Right cardiac atrium (tissue), 5 donors: Measurements from ENCODE around the gene BCL7C. TPM values are rescaled to one million over a fixed set of nuclear protein-coding genes. Genes with fewer than 3 reads are reported as not detected.
A peak's percentile ranks its signal among the peaks of the same experiment; 100 is the strongest.

Source experiments
- ATAC-seq, 2 donors: fragments of 200-7000 bp; cut with Tn5 transposase; one replicate each; pipeline versions ENCODE4 v1.8.0 to v1.9.1; 2020; ENCODE audit warnings: moderate library complexity in 2 of 2, mild to moderate bottlenecking in 1 of 2
- DNase-seq, 3 donors: peaks; one replicate each; pipeline ENCODE4 v3.0.0-alpha.2; 2020
- H3K27ac ChIP-seq: one replicate; pipeline ENCODE4 v1.5.1; 2013; ENCODE audit warnings: mild to moderate bottlenecking, low read length, control low read depth, moderate library complexity
- H3K27me3 ChIP-seq: one replicate; pipeline ENCODE4 v1.6.1; 2013; ENCODE audit not compliant: control insufficient read depth, insufficient read depth
- H3K4me1 ChIP-seq: one replicate; pipeline ENCODE4 v1.6.1; 2013; ENCODE audit warnings: low read length; ENCODE audit not compliant: control insufficient read depth, insufficient read depth
- H3K4me3 ChIP-seq: one replicate; pipeline ENCODE4 v1.5.1; 2013; ENCODE audit warnings: low read length, control low read depth
- H3K9me3 ChIP-seq: one replicate; pipeline ENCODE4 v1.6.1; 2013; ENCODE audit warnings: low read length; ENCODE audit not compliant: control insufficient read depth
- WGBS: extraction: QIAGEN DNeasy Blood & Tissue Kit; methylation state at CpG from one replicate; pipeline ENCODE4 v1.1.7; 2013; 5-methylcytosine and 5-hydroxymethylcytosine counted together
- intact Hi-C, 4 donors: fragments of 100-400 bp; cut with DNase I; formaldehyde crosslinking; loops; one replicate each; pipeline versions ENCODE4 v1.11.0 to v1.14.0; 2022 to 2023
- polyA plus RNA-seq: library from polyadenylated mRNA; stranded (reverse); fragments of 200-250 nt; gene quantifications from one replicate; pipeline ENCODE4 v1.2.3, GENCODE V29; 2013
- total RNA-seq, 4 donors: library from RNA; stranded (reverse); fragmentation: NEBNext Ultra II Directional; extraction: Animal tissue kit (Norgen Biotek cat#: 25700); gene quantifications; one replicate each; pipeline ENCODE4 v1.2.1, GENCODE V29; 2021
- donor health status: healthy with polysubstance abuse.
- donor health status: DM: no; HTN: yes; CAD: no.
- donor health status: DM: no; HTN: no; CAD: no.
- donor health status: DM: no; HTN: yes; CAD: no; lungs with severe emphysema.
- donor health status: DM: yes; HTN: yes; CAD: no.

The BCL7C gene
- total and polyA plus RNA-seq, 5 donors: 20.6 to 31.7 (median 29.2) TPM

DNA sequence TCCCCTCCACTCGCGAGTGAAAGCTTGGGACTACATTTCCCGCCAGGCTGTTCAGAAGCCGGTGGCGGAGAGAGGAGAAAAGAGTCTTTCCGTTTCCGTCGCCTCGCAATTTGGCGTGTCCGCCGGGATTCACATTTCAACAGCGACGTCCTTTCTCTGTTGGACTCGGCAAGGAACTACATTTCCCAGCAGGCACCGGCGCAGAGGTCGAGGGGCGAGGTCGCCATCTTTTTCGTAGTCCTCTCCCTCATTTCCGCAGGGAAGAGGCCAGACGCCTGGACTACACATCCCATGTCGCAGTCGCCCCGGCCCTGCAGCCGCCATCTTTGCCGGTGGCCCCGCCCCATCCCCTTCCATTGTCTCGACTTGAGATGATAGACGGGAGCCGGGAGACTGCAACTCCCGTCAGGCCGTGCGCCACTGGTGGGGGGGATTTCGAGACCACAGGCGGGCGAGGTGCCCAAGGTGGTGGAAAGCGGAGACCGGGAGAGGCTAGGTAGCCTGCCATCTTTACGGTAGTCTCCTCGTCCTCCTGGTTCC, 28.6 kb upstream of the BCL7C start:
- Histone ChIP-seq H3K27me3 (no peaks in the 10 kb centered on the region), H3K4me1 (no peaks in the 10 kb centered on the region), H3K4me3 (peak overlapping the region; percentile 95), H3K9me3 (no peaks in the 10 kb centered on the region), H3K27ac (peak overlapping the region; percentile 94)
- under 1% methylated on average over 42 of the region's 42 CpGs for WGBS
- peak; percentile 100 for DNase-seq
- intact Hi-C loops: loop anchor here in 2 of 4 donors (5.0 to 10.0 kb wide), 2 partner anchors 78 to 80 kb away; no protein-coding TSS in a partner anchor
- peak; percentile 90 for ATAC-seq

DNA sequence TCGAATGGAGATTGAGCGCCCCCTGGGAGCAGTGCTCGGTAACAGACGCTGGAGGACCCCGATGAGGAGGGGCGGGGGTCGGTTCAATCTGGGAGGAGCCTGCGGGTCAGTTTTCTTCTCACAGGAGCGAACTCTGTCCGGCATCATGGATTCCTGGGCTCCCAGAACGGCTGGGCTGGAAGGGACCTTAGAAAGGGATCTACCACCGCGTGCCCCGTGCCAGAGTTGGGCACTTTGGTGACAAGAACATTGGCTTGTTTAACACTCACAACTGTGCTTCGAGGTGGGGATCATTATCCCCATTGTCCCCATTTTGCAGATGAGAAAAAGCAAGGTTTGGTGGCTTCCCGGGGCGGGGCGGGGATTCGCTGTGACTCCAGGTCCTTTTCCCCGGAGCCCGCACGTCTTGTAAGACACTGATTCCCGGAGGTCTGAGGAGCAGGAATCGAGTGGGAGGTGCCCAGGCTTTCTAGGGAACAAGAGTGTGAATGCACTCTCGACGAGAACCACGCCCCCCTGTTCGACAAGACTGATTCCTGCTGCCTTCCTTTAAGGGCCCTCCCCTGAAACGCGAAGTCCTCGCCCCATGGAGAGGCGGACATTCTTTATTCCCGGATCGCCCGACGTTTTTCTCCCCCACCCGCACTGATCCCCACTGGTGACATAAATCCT, 28.0 kb upstream of the BCL7C start:
- Histone ChIP-seq H3K9me3 (no peaks in the 10 kb centered on the region), H3K4me1 (no peaks in the 10 kb centered on the region), H3K27ac (peak overlapping the region; percentile 92), H3K4me3 (peak overlapping the region; percentile 71), H3K27me3 (no peaks in the 10 kb centered on the region)
- ATAC-seq (peak; percentile 11 to 30), DNase-seq (peak; percentile 89 to 96 (median 95))
- WGBS: 1% methylated on average over 37 of the region's 37 CpGs
- intact Hi-C loops: loop anchor here in 3 of 4 donors (2.0 to 10.0 kb wide), 3 partner anchors 77 to 80 kb away; no protein-coding TSS in a partner anchor

- Histone ChIP-seq H3K4me3 (peak overlapping the region; percentile 71), H3K27me3 (no peaks in the 10 kb centered on the region), H3K27ac (no peak overlapping the region), H3K4me1 (no peaks in the 10 kb centered on the region), H3K9me3 (no peaks in the 10 kb centered on the region)
- intact Hi-C loops: loop anchor here in 3 of 4 donors (2.0 to 10.0 kb wide), 3 partner anchors 77 to 79 kb away; no protein-coding TSS in a partner anchor
- ATAC-seq (no peak), DNase-seq (no peak)
- WGBS: 29% methylated on average over 6 of the region's 6 CpGs
These were observed 27.5 kb upstream of the BCL7C start for GRCh38 chr16:30921459-30921747.

DNA sequence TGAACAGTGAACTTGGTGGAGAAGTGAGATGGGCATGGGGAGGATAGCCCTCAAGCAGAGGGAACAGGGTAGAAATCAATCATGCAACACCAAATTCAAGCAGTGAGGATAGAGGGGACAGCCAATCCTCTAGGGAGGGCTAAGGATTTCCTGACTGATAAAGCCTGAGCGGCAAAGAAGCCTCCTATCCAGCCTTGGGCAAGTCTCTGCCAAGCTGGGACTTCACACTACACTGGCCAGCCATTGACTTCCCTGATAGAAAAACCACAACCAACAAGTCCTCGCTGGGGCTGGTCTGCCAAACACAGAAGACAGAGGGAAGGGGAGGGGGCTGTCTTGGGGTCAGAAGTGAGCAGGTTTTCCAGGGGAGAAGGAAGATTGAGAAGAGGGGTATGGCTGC, 27.0 kb upstream of the BCL7C start:
- no peaks in the 10 kb centered on the region for H3K4me1 ChIP-seq
- H3K4me3 ChIP-seq: no peak overlapping the region
- DNase-seq (peak in 1 of 3 donors; percentile 40), ATAC-seq (no peak)
- no peaks in the 10 kb centered on the region for H3K27me3 ChIP-seq
- intact Hi-C loops: loop anchor here in 3 of 4 donors (2.0 to 10.0 kb wide), 3 partner anchors 76 to 79 kb away; no protein-coding TSS in a partner anchor
- H3K27ac ChIP-seq: no peak overlapping the region
- no peaks in the 10 kb centered on the region for H3K9me3 ChIP-seq
- WGBS: 55% methylated on average over 2 of the region's 2 CpGs

- H3K27me3 ChIP-seq: no peaks in the 10 kb centered on the region
- H3K27ac ChIP-seq: no peak overlapping the region
- DNase-seq (no peak), ATAC-seq (no peak)
- no peak overlapping the region for H3K4me3 ChIP-seq
- no peaks in the 10 kb centered on the region for H3K4me1 ChIP-seq
- H3K9me3 ChIP-seq: no peaks in the 10 kb centered on the region
- 89% methylated on average over 1 of the region's 1 CpG for WGBS
- intact Hi-C loops: loop anchor here in 1 of 4 donors (10.0 kb wide), 1 partner anchor 84 kb away; no protein-coding TSS in a partner anchor
These were observed 24.7 kb upstream of the BCL7C start for GRCh38 chr16:30918614-30919013.

- no peaks in the 10 kb centered on the region for H3K9me3 ChIP-seq
- intact Hi-C loops: loop anchor here in 1 of 4 donors (10.0 kb wide), 1 partner anchor 80 kb away; no protein-coding TSS in a partner anchor
- WGBS: 93% methylated on average over 3 of the region's 3 CpGs
- H3K4me3 ChIP-seq: no peak overlapping the region
- ATAC-seq (no peak), DNase-seq (no peak)
- no peaks in the 10 kb centered on the region for H3K27me3 ChIP-seq
- no peaks in the 10 kb centered on the region for H3K4me1 ChIP-seq
- H3K27ac ChIP-seq: no peak overlapping the region
These were observed 21.0 kb upstream of the BCL7C start for GRCh38 chr16:30914830-30915229.

GRCh38 chr16:30912794-30913412, 19.0 kb upstream of the BCL7C start:
- H3K27ac ChIP-seq: no peak overlapping the region
- H3K27me3 ChIP-seq: no peaks in the 10 kb centered on the region
- no peak overlapping the region for H3K4me3 ChIP-seq
- H3K9me3 ChIP-seq: no peaks in the 10 kb centered on the region
- 88% methylated on average over 6 of the region's 6 CpGs for WGBS
- ATAC-seq: no peak
- intact Hi-C loops: loop anchor here in 1 of 4 donors (10.0 kb wide), 1 partner anchor 78 kb away; no protein-coding TSS in a partner anchor
- DNase-seq: no peak
- H3K4me1 ChIP-seq: no peaks in the 10 kb centered on the region

DNA sequence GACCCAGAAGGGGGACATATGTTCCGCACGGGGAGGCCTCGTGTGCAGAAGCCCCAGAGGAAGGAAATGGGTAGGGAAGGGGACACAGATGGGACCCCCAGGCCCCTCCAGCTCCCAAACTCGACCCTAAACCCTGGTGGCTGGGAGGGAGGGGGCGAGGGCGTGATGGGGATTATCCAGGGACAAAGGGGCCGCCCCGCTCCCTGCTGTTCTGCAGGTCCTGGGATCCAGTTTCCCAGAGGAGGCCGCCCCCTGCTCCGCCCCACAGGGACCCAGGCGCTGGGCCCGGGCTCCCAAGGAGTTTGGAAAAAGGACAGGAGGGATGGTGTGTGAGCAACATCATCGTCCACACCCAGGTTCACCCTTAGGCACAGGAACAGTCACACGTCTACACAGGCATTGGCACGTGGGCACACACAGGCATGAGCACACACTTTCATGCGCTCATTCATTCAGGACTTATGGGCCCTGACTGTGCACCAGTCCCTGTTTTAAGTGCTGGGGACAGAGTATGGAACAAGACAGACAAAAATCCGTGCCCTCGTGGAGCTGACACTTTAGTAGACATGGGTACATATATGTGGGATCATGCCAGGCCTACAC, 16.7 kb upstream of the BCL7C start:
- Histone ChIP-seq H3K9me3 (no peaks in the 10 kb centered on the region), H3K4me3 (no peak overlapping the region), H3K27me3 (no peaks in the 10 kb centered on the region), H3K4me1 (no peaks in the 10 kb centered on the region), H3K27ac (no peak overlapping the region)
- intact Hi-C loops: loop anchor here in 1 of 4 donors (10.0 kb wide), 1 partner anchor 76 kb away; no protein-coding TSS in a partner anchor
- 70% methylated on average over 18 of the region's 18 CpGs for WGBS
- peak in 1 of 2 donors; percentile 20 for ATAC-seq
- peak in 1 of 3 donors; percentile 38 for DNase-seq

DNA sequence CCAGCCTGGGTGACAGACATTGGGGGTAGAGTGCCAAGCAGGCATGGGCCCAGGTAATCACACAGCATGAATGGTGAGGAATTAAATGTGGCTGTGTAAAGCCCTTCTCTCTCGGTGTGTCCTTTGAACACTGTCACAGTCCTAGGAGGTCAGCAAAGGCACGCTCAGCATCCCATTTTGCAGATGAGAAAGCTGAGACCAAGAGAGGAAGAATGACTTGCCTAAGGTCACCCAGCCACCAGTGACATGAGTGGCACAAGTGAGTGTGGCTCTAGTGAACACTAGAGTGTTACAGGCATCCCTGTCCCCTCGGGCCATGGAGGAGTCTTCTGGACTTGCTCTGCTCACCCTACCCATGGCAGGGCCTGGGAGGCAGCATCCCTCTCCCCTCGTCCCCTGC, 13.2 kb upstream of the BCL7C start:
- WGBS: 91% methylated on average over 4 of the region's 4 CpGs

DNA sequence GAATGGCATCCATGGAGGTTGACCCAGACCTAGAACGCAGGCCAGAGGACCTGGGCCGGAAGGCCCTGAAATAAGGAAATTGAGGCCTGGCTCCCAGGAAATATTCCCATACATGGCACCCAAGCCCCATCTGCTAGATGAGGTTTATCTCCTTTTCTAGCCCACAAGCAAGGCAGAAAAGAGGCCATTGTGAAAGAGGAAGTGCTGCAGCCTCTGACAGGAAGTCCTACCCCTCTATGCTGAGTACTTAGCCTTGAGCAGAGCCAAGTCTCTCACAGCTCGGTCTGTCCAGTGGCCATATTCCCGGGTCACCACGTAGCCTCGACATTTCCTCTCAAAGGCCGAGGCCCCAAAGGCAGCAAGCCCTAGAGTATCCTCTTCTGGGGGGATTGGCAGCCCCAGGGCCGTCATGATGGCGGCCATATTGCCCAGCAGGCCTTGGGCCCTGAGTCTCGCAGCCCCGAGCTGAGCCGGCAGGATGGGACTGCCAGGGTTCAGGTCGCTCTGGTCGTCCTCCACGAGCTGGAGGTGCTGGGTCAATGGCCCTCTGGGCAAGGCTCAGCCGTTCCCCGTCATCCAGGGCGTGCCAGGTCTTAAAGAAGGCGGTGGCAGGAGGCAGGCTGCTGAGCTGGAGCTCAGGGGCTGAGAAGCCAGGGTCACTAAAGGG, 10.4 kb upstream of the BCL7C start:
- Histone ChIP-seq H3K27ac (peak overlapping the region; percentile 89), H3K4me1 (peaks cover 3% of the 10 kb centered on the region), H3K4me3 (no peak overlapping the region), H3K9me3 (no peaks in the 10 kb centered on the region), H3K27me3 (no peaks in the 10 kb centered on the region)
- no peak for ATAC-seq
- peak in 1 of 3 donors; percentile 57 for DNase-seq
- intact Hi-C loops: loop anchor here in 1 of 4 donors (5.0 kb wide), 1 partner anchor 62 kb away; no protein-coding TSS in a partner anchor
- 82% methylated on average over 19 of the region's 19 CpGs for WGBS

More for the DNA sequence above, 13.2 kb upstream of the BCL7C start:
- peaks cover 3% of the 10 kb centered on the region for H3K4me1 ChIP-seq
- no peak overlapping the region for H3K4me3 ChIP-seq
- ATAC-seq: no peak
- intact Hi-C loops: no loop called here
- no peaks in the 10 kb centered on the region for H3K27me3 ChIP-seq
- no peaks in the 10 kb centered on the region for H3K9me3 ChIP-seq
- DNase-seq: peak in 1 of 3 donors; percentile 2
- no peak overlapping the region for H3K27ac ChIP-seq
